AG09309 (cell line): ENCODE results near the gene MELK.
A peak's percentile ranks its signal among the peaks of the same experiment; 100 is the strongest.
"Not testable (repeated sequence)": the region's sequence is repeated elsewhere in the genome, so short reads cannot be mapped to it uniquely, and the experiment has no call there.

ENCODE experiments used
- DNase-seq: peaks from one replicate; pipeline ENCODE4 v3.0.0-alpha.2; 2010; ENCODE audit warnings: low read depth
- H3K4me3 ChIP-seq: 2 replicates; pipeline ENCODE4 v1.5.1; 2011; ENCODE audit warnings: mild to moderate bottlenecking, low read depth, low read length, moderate library complexity; ENCODE audit not compliant: control insufficient read depth
- CTCF ChIP-seq: IDR thresholded peaks from 2 replicates; pipeline ENCODE4 v1.5.1; 2011; ENCODE audit warnings: mild to moderate bottlenecking, low read depth, low read length, inconsistent platforms; ENCODE audit not compliant: insufficient read depth, control insufficient read depth; ENCODE audit errors: missing control alignments

The MELK gene

GRCh38 chr9:36572515-36573418 is at the start of gene MELK:
Gene MELK (plus strand): TSS chr9:36572895. CDS start chr9:36581682, 8,787 bp downstream.
- DNase-seq = no peak
- peak within 1 kb of the TSS; percentile 83 for H3K4me3 ChIP-seq
- no peak for TF ChIP-seq CTCF

GRCh38 chr9:36530224-36530623 is 42.5 kb upstream of the MELK start:
- DNase-seq = no peak
- H3K4me3 ChIP-seq = no peak overlapping the region
- TF ChIP-seq CTCF = no peak

- no peak for TF ChIP-seq CTCF
- H3K4me3 ChIP-seq = no peak overlapping the region
These were observed 40.3 kb upstream of the MELK start for GRCh38 chr9:36532353-36532752.

GRCh38 chr9:36533726-36534125 is 39.0 kb upstream of the MELK start:
- not testable (repeated sequence) for H3K4me3 ChIP-seq, DNase-seq

More at GRCh38 chr9:36532353-36532752, 40.3 kb upstream of the MELK start:
- DNase-seq = no peak

DNA sequence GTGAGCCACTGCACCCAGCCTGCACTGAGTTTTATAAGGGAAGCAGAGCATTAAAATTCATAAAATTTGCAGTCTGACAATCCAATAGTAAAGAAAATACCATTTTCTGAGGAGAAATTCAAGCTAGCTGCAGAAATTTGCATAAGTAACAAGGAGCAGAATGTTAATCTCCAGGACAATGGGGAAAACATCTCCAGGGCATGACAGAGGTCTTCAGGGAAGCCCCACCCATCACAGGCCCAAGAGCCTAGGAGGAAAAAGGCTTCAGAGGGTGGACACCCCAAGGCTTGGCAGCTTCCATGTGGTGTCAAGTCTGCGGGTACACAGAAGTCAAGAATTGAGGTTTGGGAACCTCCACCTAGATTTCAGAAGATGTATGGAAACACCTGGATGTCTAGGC is 37.6 kb upstream of the MELK start:
- no peak for TF ChIP-seq CTCF
- no peak overlapping the region for H3K4me3 ChIP-seq
- no peak for DNase-seq

- no peak for DNase-seq
- no peak for TF ChIP-seq CTCF
- no peak overlapping the region for H3K4me3 ChIP-seq
These were observed 34.8 kb upstream of the MELK start for GRCh38 chr9:36537861-36538260.

DNA sequence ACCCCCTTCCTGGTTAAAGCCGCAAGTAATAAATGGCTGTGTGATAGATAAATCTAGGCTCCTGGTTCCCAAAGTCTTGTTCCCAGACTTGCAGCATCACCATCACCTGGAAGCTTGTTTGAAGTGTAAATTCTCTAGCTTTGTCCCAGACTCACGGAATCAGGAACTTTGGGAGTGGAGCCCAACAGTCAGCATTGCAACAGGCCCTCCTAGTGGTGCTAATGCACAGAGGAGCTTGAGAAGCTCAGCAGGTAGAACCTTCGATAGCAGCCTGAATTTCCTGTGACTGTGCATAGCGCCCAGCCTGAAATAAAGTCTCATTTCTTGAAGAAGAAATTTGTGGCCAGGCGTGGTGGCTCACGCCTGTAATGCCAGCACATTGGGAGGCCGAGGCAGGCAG is 30.3 kb upstream of the MELK start:
- DNase-seq = no peak
- no peak for TF ChIP-seq CTCF
- H3K4me3 ChIP-seq = no peak overlapping the region
